ENCODE measurements around the gene OOSP4A.

DNA sequence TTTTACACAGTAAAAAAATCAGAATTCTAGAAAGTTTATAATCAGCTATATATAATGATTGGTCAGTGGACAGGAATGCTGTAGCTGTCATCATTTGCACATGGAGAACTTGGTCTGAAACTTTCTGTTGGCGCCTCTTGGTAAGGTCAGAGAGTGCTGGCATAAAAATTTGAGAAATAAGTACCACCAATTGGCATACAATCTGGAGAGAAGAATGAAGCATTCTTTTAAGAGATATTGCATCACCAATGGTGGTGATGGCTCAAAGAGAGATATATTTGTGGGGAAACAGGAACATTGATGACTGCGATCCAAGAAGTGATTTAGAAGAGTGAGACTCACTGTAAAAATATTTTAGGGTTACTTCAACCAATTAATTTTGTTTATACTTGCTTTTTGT lies 45.4 kb upstream of the OOSP4A start:
- TF ChIP-seq CTCF (IDR thresholded peaks at IDR 0.05) (no peak), POLR2A (IDR thresholded peaks at IDR 0.05) (no peak), EP300 (IDR thresholded peaks at IDR 0.05) (no peak)

All from sigmoid colon (tissue), 4 donors.